Chondrocyte (in vitro differentiated cells): ENCODE measurements around the gene IBA57. TPM values are rescaled to one million over a fixed set of nuclear protein-coding genes. Genes with fewer than 3 reads are reported as not detected.

Experiments used
- DNase-seq: peaks from one replicate; pipeline ENCODE4 v3.0.0; 2021; ENCODE audit warnings: mixed read lengths, low spot score
- H3K27ac Mint-ChIP-seq: one replicate; pipeline ENCODE4 v1.8.0; 2021; ENCODE audit warnings: mild to moderate bottlenecking, moderate library complexity, mixed read lengths; ENCODE audit not compliant: unreplicated experiment
- H3K27me3 Mint-ChIP-seq: 2 replicates; pipeline ENCODE4 v1.8.0; 2021; ENCODE audit warnings: low read depth, mixed read lengths
- H3K36me3 Mint-ChIP-seq: 2 replicates; pipeline ENCODE4 v1.8.0; 2021; ENCODE audit warnings: low read depth, mixed read lengths
- H3K4me1 Mint-ChIP-seq: 2 replicates; pipeline ENCODE4 v1.8.0; 2021; ENCODE audit warnings: low read depth, mild to moderate bottlenecking, mixed read lengths
- H3K4me3 Mint-ChIP-seq: one replicate; pipeline ENCODE4 v1.8.0; 2021; ENCODE audit warnings: mild to moderate bottlenecking, moderate library complexity, mixed read lengths; ENCODE audit not compliant: unreplicated experiment
- H3K9me3 Mint-ChIP-seq: 2 replicates; pipeline ENCODE4 v1.8.0; 2021; ENCODE audit warnings: low read depth, mixed read lengths
- CTCF ChIP-seq: fragments of 200-600 bp; sonication (generic); IDR thresholded peaks from 2 replicates; pipeline ENCODE4 v1.5.0; 2021; ENCODE audit warnings: antibody characterized with exemption, mild to moderate bottlenecking, moderate library complexity
- total RNA-seq: library from RNA; stranded (reverse); gene quantifications from 3 replicates; pipeline ENCODE4 v1.2.1, GENCODE V29; 2021

The IBA57 gene
- total RNA-seq, 1 donor from 2014 or later: 5.2 TPM

- Mint-ChIP-seq H3K27ac (no peak overlapping the region), H3K4me3 (no peak overlapping the region), H3K4me1 (peaks cover 12% of the 10 kb centered on the region), H3K9me3 (peaks cover 2% of the 10 kb centered on the region), H3K36me3 (no peaks in the 10 kb centered on the region), H3K27me3 (peaks cover 14% of the 10 kb centered on the region)
- no peak for DNase-seq
- TF ChIP-seq CTCF: no peak
These were observed 42.6 kb upstream of the IBA57 start for GRCh38 chr1:228122921-228123441.

- TF ChIP-seq CTCF: no peak
- no peaks in the 10 kb centered on the region for H3K36me3 Mint-ChIP-seq
- H3K27me3 Mint-ChIP-seq: peaks cover 14% of the 10 kb centered on the region
- H3K9me3 Mint-ChIP-seq: no peaks in the 10 kb centered on the region
- H3K4me1 Mint-ChIP-seq: peaks cover 12% of the 10 kb centered on the region
- no peak overlapping the region for H3K4me3 Mint-ChIP-seq
- H3K27ac Mint-ChIP-seq: no peak overlapping the region
- DNase-seq: no peak
These were observed 42.1 kb upstream of the IBA57 start for GRCh38 chr1:228123505-228123904.

GRCh38 chr1:228125185-228125584 lies 40.4 kb upstream of the IBA57 start:
- peaks cover 7% of the 10 kb centered on the region for H3K4me1 Mint-ChIP-seq
- no peak overlapping the region for H3K4me3 Mint-ChIP-seq
- no peaks in the 10 kb centered on the region for H3K36me3 Mint-ChIP-seq

GRCh38 chr1:228131766-228132165 lies 33.8 kb upstream of the IBA57 start:
- H3K27ac Mint-ChIP-seq: no peak overlapping the region
- no peaks in the 10 kb centered on the region for H3K36me3 Mint-ChIP-seq
- no peak overlapping the region for H3K4me3 Mint-ChIP-seq

More at GRCh38 chr1:228125185-228125584, 40.4 kb upstream of the IBA57 start:
- Mint-ChIP-seq H3K27me3 (peaks cover 14% of the 10 kb centered on the region), H3K9me3 (no peaks in the 10 kb centered on the region), H3K27ac (no peak overlapping the region)
- TF ChIP-seq CTCF: no peak
- DNase-seq: no peak

GRCh38 chr1:228134591-228134990 lies 31.0 kb upstream of the IBA57 start:
- Mint-ChIP-seq H3K27me3 (peaks cover 20% of the 10 kb centered on the region), H3K4me1 (peaks cover 7% of the 10 kb centered on the region), H3K36me3 (no peaks in the 10 kb centered on the region), H3K4me3 (no peak overlapping the region), H3K27ac (no peak overlapping the region), H3K9me3 (no peaks in the 10 kb centered on the region)
- TF ChIP-seq CTCF: no peak
- DNase-seq: no peak

More at GRCh38 chr1:228131766-228132165, 33.8 kb upstream of the IBA57 start:
- TF ChIP-seq CTCF: no peak
- H3K4me1 Mint-ChIP-seq: peaks cover 7% of the 10 kb centered on the region
- DNase-seq: no peak
- H3K27me3 Mint-ChIP-seq: peaks cover 23% of the 10 kb centered on the region
- H3K9me3 Mint-ChIP-seq: no peaks in the 10 kb centered on the region
